ENCODE measurements around the gene ATP1A1. TPM values are rescaled to one million over a fixed set of nuclear protein-coding genes. Genes with fewer than 3 reads are reported as not detected.

ATP1A1 gene
- total RNA-seq, 1 donor from 2014 or later: 78.4 TPM

- TF ChIP-seq CTCF (IDR thresholded peaks at IDR 0.05; ENCODE audit: partially characterized antibody, unreplicated experiment): no peak
- H3K9me3 Mint-ChIP-seq (ENCODE audit: unreplicated experiment): no peaks in the 10 kb centered on the region
- peaks cover 2% of the 10 kb centered on the region for H3K27me3 Mint-ChIP-seq (ENCODE audit: unreplicated experiment)
- no peak for DNase-seq
- H3K4me3 Mint-ChIP-seq (ENCODE audit: unreplicated experiment): no peak overlapping the region
- no peaks in the 10 kb centered on the region for H3K4me1 Mint-ChIP-seq (ENCODE audit: low read depth, unreplicated experiment)
- no peaks in the 10 kb centered on the region for H3K36me3 Mint-ChIP-seq (ENCODE audit: unreplicated experiment)
- no peak overlapping the region for H3K27ac Mint-ChIP-seq (ENCODE audit: unreplicated experiment)
These were observed 46.6 kb upstream of the ATP1A1 start for GRCh38 chr1:116326486-116326885.

GRCh38 chr1:116328671-116329070 lies 44.4 kb upstream of the ATP1A1 start:
- Mint-ChIP-seq H3K4me3 (ENCODE audit: unreplicated experiment) (no peak overlapping the region), H3K36me3 (ENCODE audit: unreplicated experiment) (no peaks in the 10 kb centered on the region), H3K27me3 (ENCODE audit: unreplicated experiment) (peaks cover 2% of the 10 kb centered on the region), H3K4me1 (ENCODE audit: low read depth, unreplicated experiment) (peaks cover 1% of the 10 kb centered on the region), H3K9me3 (ENCODE audit: unreplicated experiment) (peaks cover 2% of the 10 kb centered on the region), H3K27ac (ENCODE audit: unreplicated experiment) (no peak overlapping the region)
- TF ChIP-seq CTCF (IDR thresholded peaks at IDR 0.05; ENCODE audit: partially characterized antibody, unreplicated experiment): no peak
- DNase-seq: no peak

GRCh38 chr1:116329524-116330341 lies 43.3 kb upstream of the ATP1A1 start:
- H3K27me3 Mint-ChIP-seq (ENCODE audit: unreplicated experiment): peaks cover under 1% of the 10 kb centered on the region
- no peak for DNase-seq
- no peak for TF ChIP-seq CTCF (IDR thresholded peaks at IDR 0.05; ENCODE audit: partially characterized antibody, unreplicated experiment)
- H3K9me3 Mint-ChIP-seq (ENCODE audit: unreplicated experiment): peaks cover 4% of the 10 kb centered on the region
- no peak overlapping the region for H3K27ac Mint-ChIP-seq (ENCODE audit: unreplicated experiment)
- peaks cover 4% of the 10 kb centered on the region for H3K4me1 Mint-ChIP-seq (ENCODE audit: low read depth, unreplicated experiment)
- H3K4me3 Mint-ChIP-seq (ENCODE audit: unreplicated experiment): no peak overlapping the region
- H3K36me3 Mint-ChIP-seq (ENCODE audit: unreplicated experiment): no peaks in the 10 kb centered on the region

GRCh38 chr1:116330342-116330652 lies 42.7 kb upstream of the ATP1A1 start:
- no peak overlapping the region for H3K27ac Mint-ChIP-seq (ENCODE audit: unreplicated experiment)

More at GRCh38 chr1:116330342-116330652, 42.7 kb upstream of the ATP1A1 start:
- TF ChIP-seq CTCF (IDR thresholded peaks at IDR 0.05; ENCODE audit: partially characterized antibody, unreplicated experiment): no peak
- no peaks in the 10 kb centered on the region for H3K36me3 Mint-ChIP-seq (ENCODE audit: unreplicated experiment)
- no peak for DNase-seq
- H3K4me1 Mint-ChIP-seq (ENCODE audit: low read depth, unreplicated experiment): peaks cover 4% of the 10 kb centered on the region
- no peaks in the 10 kb centered on the region for H3K27me3 Mint-ChIP-seq (ENCODE audit: unreplicated experiment)
- H3K9me3 Mint-ChIP-seq (ENCODE audit: unreplicated experiment): peaks cover 4% of the 10 kb centered on the region
- H3K4me3 Mint-ChIP-seq (ENCODE audit: unreplicated experiment): no peak overlapping the region

Data from glutamatergic neuron (in vitro differentiated cells).